GM21825 (cell line): ENCODE data around the gene SPINK9.
"Not testable (repeated sequence)": the region's sequence is repeated elsewhere in the genome, so short reads cannot be mapped to it uniquely, and the experiment has no call there.

ENCODE experiments used
- ATAC-seq: cut with Tn5 transposase; IDR thresholded peaks from one replicate; pipeline ENCODE4 v1.9.1; 2021; ENCODE audit warnings: mild to moderate bottlenecking, moderate library complexity; ENCODE audit not compliant: unreplicated experiment

Gene SPINK9

GRCh38 chr5:148335259-148335658 is at the start of gene SPINK9:
TSS of gene SPINK9 (plus strand) at chr5:148335559. CDS start at chr5:148335614, 55 bp downstream.
- no peak for ATAC-seq

DNA sequence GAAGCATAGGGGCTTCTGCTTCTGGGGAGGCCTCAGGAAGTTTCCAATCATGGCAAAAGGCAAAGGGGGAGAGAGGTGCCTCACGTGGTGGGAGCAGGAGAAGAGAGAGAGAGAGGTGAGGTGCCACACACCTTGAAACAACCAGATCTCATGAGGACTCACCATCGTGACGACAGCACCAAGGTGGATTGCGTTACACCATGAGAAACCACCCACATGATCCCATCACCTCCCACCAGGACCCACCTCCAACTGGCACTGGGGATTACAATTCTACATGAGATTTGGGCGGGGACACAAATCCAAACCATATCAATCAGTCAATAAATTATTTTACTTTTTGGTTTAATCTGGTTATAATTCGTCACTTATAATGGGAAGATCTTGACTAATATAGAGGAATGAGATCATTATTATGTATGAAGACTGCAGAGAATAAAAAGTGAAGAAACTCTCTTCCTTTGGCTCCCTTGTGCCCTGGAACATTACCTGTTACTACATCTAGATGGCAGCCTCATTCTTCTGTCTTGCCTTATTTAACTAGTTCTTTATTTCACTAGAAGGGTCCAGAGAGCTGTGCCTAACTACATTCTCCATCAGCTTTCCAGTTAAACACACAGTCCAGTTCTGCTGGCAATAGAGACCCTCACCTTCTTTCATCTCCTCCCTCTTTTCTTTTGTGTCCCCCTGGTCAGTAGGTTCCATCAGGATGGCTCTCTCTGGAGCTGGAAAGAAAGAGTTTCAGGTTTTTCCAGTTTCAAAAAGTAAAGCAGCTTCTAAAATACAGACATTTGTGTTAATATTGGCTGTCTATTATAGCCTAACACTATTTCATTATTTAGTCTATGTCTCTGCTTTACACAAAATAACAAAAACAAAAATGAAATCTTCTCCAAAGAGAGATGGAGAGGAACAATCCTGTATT is 44.8 kb upstream of the SPINK9 start:
- ATAC-seq = no peak

DNA sequence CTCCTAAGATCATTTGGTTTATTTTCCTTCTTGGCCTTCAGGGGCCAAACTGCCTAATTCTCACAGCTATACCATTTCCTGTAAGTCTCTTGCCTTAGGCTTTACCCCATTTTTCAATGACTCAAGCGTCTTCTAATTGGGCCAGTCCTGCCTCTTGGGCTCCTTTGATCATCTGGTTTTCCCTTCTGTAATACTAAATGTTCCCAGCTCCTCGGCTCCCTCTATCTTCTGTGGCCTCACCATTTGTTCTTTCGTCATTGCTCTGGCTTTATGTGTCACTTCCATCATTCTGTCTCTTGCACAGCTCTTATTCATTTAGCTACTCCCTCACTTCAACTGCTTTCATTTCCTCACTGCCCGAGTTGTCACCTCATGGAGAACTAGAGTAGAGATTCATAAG is 37.6 kb upstream of the SPINK9 start:
- ATAC-seq = no peak

GRCh38 chr5:148306446-148306845 is 28.9 kb upstream of the SPINK9 start:
- no peak for ATAC-seq

GRCh38 chr5:148309019-148309418 is 26.3 kb upstream of the SPINK9 start:
- no peak for ATAC-seq

DNA sequence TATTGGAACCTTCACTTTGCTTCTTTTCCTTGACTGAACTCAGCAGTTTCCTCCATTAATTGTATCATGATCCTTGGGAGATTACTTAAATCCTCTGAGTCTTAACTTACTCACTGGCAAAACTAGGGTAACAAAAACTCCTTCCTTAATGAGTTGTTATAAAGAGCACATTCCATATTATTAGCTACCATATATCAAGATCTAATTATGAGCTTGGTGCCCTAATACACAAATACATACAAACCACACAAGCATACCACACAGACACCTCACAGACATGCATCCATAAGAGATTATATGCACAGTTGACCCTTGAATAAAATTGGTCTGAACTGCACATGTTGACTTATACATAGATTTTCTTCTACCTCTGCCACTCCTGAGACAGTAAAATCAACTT is 25.6 kb upstream of the SPINK9 start:
- ATAC-seq = no peak

DNA sequence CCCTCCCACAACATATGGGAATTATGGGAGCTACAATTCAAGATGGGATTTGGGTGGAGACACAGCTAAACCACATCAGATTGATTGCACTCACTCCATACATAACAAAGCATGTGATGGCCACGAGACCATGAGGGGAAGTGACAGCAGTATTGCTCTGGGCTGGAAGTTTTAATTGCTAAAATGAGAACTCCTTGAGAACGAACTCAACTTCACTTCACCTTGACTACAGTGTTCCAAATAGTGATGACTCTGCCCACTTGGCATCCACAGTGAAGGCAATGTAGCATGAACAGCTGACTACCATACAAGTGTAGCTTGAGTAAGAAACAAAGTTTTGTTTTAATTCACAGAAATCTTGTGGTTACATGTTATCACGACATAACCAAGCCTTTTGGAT is 23.9 kb upstream of the SPINK9 start:
- no peak for ATAC-seq

DNA sequence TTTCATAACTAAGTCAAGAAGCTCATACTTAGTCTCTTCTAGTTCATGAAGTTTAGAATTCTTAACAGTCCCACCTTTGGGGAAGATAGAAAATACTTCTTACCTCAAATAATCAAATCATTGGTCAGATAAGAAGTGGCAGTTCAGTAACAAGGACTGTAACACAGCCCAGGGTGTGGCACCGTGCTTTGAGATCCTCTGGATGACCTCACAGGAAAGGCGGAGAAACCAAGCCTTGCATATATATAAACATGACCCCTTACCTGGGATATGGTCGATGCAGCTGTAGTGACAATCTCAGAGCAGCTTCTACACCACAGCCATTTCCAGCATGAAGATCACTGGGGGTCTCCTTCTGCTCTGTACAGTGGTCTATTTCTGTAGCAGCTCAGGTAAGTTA is 23.2 kb upstream of the SPINK9 start, which contains the start of gene SPINK7:
Gene SPINK7, plus strand, starts transcription at position 271 of the 400 bp plus-strand sequence. Its CDS starts 61 bp downstream, at position 332.
- ATAC-seq = no peak

GRCh38 chr5:148314187-148314586 is 21.2 kb upstream of the SPINK9 start:
- no peak for ATAC-seq

DNA sequence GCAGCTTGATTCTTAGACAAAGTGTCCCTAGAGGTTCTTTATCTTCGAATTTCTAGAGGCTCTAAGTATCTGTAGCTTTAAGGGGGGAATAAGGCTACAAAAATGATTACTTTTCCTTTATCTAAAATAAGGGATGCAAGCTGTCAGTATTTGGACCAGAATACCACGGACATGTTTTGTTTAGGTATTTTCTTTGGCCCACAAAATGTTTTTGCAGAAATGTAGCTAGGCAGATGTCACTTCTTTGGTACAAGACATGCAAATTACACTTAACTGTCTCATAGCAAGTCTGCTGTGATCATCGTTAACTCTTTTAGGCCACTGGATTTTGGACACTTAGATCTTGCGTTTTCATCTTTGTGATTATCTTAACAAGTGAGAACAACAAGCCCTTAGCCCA is 20.6 kb upstream of the SPINK9 start:
- no peak for ATAC-seq

DNA sequence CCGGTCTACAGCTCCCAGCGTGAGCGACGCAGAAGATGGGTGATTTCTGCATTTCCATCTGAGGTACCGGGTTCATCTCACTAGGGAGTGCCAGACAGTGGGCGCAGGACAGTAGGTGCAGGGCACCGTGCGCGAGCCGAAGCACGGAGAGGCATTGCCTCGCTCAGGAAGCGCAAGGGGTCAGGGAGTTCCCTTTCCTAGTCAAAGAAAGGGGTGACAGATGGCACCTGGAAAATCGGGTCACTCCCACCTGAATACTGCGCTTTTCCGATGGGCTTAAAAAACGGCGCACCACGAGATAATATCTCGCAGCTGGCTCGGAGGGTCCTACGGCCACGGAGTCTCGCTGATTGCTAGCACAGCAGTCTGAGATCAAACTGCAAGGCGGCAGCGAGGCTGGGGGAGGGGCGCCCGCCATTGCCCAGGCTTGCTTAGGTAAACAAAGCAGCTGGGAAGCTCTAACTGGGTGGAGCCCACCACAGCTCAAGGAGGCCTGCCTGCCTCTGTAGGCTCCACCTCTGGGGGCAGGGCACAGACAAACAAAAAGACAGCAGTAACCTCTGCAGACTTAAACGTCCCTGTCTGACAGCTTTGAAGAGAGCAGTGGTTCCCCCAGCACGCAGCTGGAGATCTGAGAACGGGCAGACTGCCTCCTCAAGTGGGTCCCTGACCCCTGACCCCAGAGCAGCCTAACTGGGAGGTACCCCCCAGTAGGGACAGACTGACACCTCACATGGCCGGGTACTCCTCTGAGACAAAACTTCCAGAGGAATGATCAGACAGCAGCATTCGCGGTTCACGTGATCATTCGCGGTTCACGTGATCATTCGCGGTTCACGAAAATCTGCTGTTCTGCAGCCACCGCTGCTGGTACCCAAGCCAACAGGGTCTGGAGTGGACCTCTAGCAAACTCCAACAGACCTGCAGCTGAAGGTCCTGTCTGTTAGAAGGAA is 15.1 kb upstream of the SPINK9 start:
- ATAC-seq = not testable (repeated sequence)

GRCh38 chr5:148333262-148333849 is 2.0 kb upstream of the SPINK9 start:
- ATAC-seq = no peak

DNA sequence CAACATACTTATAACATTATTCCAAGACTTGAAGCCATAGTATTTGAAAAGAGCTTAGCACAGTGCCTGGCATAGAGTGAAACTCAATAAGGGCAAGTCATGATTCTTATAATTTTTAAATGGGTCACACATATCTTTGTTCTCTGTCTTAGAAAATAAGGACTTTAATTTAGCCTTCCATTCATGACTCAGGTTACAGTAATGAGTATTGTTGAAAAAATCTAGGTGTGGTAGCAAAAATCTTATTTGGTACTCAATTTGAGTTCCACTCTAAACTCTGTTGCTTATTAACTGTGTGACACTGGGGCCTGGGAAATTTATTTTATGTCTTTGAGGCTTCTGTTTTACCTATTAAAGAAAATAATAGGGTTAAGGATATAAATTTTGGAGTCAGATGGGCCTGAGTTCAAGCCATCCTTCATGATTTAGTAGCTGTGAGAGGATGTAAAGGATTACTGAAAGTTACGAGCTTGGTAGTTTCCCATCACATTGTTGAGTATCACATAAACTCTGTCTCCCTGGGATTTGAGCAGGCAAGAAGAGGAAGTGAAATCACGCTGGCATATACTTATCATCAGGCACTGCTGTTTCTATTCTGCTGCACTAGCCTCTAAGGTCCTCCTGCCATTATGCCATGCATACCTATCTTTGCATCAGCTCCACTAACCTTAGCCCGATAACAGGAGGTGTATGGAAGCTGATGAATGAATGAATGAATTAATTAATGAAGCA is 1.5 kb downstream of the SPINK9 start:
- peak; percentile 80 for ATAC-seq

DNA sequence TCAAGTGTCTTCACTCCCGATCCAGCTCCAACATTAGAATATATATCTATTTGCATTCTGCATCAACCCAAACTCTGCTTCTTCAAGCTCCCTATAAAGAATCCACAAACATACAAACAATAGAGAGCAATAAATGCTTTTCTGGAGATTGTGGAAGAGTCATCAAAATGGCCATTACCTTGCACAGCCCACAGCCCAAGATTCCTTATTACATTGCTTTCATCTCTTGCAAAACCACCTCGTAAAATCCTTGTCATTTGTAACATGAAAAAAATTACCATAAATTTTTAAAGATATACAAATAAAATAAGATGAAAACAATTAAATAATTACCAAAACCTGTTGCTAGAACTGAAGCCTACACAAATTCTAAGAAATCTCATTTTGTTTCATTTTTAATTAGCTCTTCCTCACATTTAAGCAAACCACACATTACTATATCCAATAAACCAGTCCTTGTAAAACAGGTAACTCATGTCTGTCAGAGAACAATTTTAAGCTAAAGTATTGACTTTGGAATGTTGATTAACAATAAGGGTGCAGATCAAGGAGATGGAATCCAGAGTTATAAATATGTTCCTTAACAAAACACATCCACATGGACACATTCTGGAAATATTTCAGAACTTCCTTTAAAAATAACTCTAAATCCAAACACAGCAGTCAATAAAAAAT is 7.1 kb downstream of the SPINK9 start:
- no peak for ATAC-seq

DNA sequence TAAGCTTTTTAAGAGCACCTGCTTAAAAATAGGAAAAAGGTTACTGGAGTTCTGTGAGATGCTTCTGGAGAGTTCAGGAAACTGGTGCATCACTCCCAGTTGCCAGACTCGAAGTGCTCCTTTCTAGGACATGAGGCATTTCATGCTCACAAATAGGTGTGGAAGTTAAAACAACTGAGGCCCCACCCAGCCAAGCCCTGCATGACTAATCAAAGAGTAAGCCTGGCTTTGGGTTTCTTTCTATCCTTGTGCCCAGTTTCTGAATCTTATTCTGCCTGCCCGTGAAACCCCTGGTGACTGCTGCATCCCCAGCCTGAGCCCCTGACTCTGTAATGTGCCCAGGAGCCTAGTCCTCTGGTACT is 7.7 kb downstream of the SPINK9 start:
- no peak for ATAC-seq

DNA sequence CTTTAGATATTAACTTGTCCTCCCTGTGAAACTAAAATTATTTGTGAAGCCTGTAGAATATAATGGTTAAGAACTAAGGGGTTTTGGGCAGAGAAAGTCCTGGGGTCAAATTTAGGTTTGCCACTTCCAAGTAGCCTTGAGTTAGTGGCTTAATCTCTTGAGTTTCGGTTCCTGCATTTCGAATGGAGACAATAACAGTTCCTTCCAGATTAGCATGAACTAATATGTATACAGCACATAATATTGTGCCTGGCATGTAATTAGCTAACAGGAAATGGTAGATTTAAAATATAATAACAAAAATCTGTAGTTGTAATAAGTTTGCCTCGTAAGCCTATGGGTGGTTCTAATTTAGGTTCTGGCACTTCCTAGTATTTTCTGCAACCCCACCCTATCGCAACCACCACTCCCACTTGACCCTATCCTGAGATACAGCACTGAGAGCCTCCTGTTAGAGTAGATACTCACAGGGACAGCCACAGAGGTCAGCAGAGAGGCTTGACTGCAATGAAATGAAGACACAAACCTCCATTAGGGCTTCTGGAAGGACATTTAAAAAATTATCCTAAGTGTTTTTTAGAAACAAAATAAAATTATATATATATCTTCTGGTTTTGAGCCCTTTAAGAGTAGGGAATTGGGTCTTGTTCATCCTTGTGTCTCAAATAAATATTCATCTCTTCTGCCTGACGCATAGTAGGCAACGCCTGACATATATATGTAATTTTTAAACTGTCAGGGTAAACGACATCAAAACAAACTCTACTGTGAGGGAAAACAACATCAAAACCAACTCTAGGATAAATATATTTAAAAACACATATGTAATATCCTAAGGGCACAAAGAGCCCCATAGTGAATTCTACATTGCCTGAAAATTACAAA is 8.5 kb downstream of the SPINK9 start:
- ATAC-seq = no peak

DNA sequence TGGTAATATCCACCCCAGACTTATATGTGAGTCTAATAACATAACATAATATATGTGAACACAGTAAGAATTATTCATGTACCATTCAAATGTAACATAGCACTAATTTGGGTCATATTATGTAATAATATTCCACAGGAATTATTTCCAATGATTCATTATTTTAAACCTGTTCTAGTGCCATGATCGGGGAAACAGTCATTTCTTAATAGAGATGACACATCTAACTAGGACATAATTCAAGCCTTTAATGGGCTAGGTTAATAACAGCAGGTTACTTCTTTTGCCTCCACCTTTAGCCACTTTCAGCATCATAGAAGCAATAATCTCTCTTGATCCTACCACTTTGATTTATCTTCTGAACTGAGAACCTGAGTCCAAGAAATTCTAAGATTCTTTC is 12.3 kb downstream of the SPINK9 start:
- ATAC-seq = no peak

- no peak for ATAC-seq
Measured at GRCh38 chr5:148352696-148353095, 17.3 kb downstream of the SPINK9 start.

GRCh38 chr5:148353634-148354033 is 18.3 kb downstream of the SPINK9 start:
- no peak for ATAC-seq
